ENCODE data around the gene ZC3H10. TPM values are rescaled to one million over a fixed set of nuclear protein-coding genes. Genes with fewer than 3 reads are reported as not detected.
A peak's percentile ranks its signal among the peaks of the same experiment; 100 is the strongest.

ZC3H10 gene
- total RNA-seq, 6 donors from 2014 or later = 2.1 to 22.0 (median 6.4) TPM

- TF ChIP-seq POLR2A (IDR thresholded peaks at IDR 0.05) (no peak), POLR2AphosphoS5 (IDR thresholded peaks at IDR 0.05) (peak; percentile 46 to 70)
- Histone ChIP-seq H3K27ac (peak overlapping the region; percentile 87 to 97 (median 96)), H3K4me1 (peaks cover 32 to 58% (median 40%) of the 10 kb centered on the region in 4 donors), H3K27me3 (no peaks in the 10 kb centered on the region), H3K9me3 (no peaks in the 10 kb centered on the region), H3K36me3 (peaks cover 40 to 61% (median 56%) of the 10 kb centered on the region in 4 donors), H3K4me3 (peak overlapping the region; percentile 59 to 84 (median 64))
- no peak for ATAC-seq (ENCODE audit: low FRiP score in 2 of 2)
- WGBS, 2 donors = 15 to 22% methylated on average over 7 of the region's 7 CpGs
- peak; percentile 39 to 47 for DNase-seq
Observed at GRCh38 chr12:56160193-56160763, 42.2 kb downstream of the ZC3H10 start.

- WGBS, 2 donors = 57 to 72% methylated on average over 10 to 11 of the region's 11 CpGs
- Histone ChIP-seq H3K27me3 (no peaks in the 10 kb centered on the region), H3K27ac (peak overlapping the region; percentile 87 to 97 (median 96)), H3K36me3 (peaks cover 46 to 69% (median 62%) of the 10 kb centered on the region in 4 donors), H3K4me1 (peaks cover 32 to 58% (median 40%) of the 10 kb centered on the region in 4 donors), H3K9me3 (no peaks in the 10 kb centered on the region), H3K4me3 (peak overlapping the region; percentile 59 to 84 (median 64))
- no peak for TF ChIP-seq EP300 (IDR thresholded peaks at IDR 0.05)
- no peak for TF ChIP-seq POLR2AphosphoS5 (IDR thresholded peaks at IDR 0.05)
- TF ChIP-seq, protein P1, sequence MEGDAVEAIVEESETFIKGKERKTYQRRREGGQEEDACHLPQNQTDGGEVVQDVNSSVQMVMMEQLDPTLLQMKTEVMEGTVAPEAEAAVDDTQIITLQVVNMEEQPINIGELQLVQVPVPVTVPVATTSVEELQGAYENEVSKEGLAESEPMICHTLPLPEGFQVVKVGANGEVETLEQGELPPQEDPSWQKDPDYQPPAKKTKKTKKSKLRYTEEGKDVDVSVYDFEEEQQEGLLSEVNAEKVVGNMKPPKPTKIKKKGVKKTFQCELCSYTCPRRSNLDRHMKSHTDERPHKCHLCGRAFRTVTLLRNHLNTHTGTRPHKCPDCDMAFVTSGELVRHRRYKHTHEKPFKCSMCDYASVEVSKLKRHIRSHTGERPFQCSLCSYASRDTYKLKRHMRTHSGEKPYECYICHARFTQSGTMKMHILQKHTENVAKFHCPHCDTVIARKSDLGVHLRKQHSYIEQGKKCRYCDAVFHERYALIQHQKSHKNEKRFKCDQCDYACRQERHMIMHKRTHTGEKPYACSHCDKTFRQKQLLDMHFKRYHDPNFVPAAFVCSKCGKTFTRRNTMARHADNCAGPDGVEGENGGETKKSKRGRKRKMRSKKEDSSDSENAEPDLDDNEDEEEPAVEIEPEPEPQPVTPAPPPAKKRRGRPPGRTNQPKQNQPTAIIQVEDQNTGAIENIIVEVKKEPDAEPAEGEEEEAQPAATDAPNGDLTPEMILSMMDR (IDR thresholded peaks at IDR 0.05) = no peak
- TF ChIP-seq POLR2A (IDR thresholded peaks at IDR 0.05) = no peak
- ATAC-seq (ENCODE audit: low FRiP score in 2 of 2) (no peak), DNase-seq (no peak)
Observed at GRCh38 chr12:56160894-56161689, 43.0 kb downstream of the ZC3H10 start.

GRCh38 chr12:56161690-56162351 lies 43.8 kb downstream of the ZC3H10 start:
- WGBS, 2 donors = 80 to 81% methylated on average over 10 of the region's 10 CpGs
- Histone ChIP-seq H3K4me3 (peak overlapping the region in 1 of 4 donors; percentile 59), H3K36me3 (peaks cover 51 to 76% (median 68%) of the 10 kb centered on the region in 4 donors)

DNA sequence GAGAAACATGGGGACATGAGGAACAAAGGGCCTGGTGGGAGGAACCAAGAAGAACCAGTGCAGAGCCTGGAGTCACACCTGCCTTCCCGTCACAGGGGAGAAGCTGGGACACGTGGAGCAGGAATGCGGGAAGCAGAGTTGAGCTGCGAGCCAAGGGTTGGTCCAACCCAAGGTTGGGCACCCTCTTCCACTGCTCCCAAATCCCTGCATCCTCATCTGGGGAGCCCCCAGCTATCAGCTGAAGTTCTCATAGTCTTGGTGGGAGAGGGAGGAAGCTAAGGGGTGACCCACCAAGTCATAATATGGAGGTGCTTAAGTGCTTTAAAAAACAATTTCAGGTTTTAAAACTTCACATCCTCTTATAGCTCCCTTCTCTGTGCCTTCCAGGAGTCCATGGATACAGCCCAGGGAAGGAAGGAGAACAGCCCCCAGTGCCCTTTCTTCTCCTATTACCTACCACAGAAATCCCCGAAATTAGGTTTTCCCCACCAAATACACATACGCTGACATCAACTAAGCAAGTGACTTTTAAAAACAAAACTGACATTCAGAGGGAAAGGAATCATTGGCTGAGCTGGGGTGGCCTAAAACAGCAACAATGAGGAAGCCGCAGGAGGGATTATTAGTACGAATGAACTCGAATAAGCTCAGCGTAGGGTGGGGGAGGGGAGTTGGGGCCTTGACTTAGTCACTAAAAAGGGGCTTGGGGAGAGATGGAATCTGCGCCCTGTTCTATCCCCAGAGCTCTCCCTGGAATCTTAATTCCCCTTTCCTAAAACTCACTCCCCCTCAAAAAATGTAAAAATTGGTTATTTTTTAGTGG lies 44.6 kb downstream of the ZC3H10 start:
- peak overlapping the region in 2 of 4 donors; percentile 45 to 97 for H3K27ac ChIP-seq
- H3K9me3 ChIP-seq = no peaks in the 10 kb centered on the region
- DNase-seq (no peak), ATAC-seq (ENCODE audit: low FRiP score in 2 of 2) (no peak)
- no peaks in the 10 kb centered on the region for H3K27me3 ChIP-seq
- H3K4me3 ChIP-seq = peak overlapping the region in 1 of 4 donors; percentile 2
- TF ChIP-seq EP300 (IDR thresholded peaks at IDR 0.05) (no peak), POLR2A (IDR thresholded peaks at IDR 0.05) (peak in 1 of 4 donors; percentile 9), POLR2AphosphoS5 (IDR thresholded peaks at IDR 0.05) (peak in 1 of 2 donors; percentile 11)
- H3K4me1 ChIP-seq = peaks cover 26 to 45% (median 33%) of the 10 kb centered on the region in 4 donors
- H3K36me3 ChIP-seq = peaks cover 56 to 85% (median 76%) of the 10 kb centered on the region in 4 donors
- 70% methylated on average over 11 of the region's 11 CpGs for whole genome bisulfite sequencing, 2 donors

More at GRCh38 chr12:56161690-56162351, 43.8 kb downstream of the ZC3H10 start:
- H3K4me1 ChIP-seq = peaks cover 29 to 54% (median 37%) of the 10 kb centered on the region in 4 donors
- TF ChIP-seq EP300 (IDR thresholded peaks at IDR 0.05) = no peak
- no peak for TF ChIP-seq POLR2AphosphoS5 (IDR thresholded peaks at IDR 0.05)
- TF ChIP-seq, protein P1 (IDR thresholded peaks at IDR 0.05) = no peak
- TF ChIP-seq POLR2A (IDR thresholded peaks at IDR 0.05) = no peak
- no peak for DNase-seq
- H3K27ac ChIP-seq = peak overlapping the region; percentile 49 to 97 (median 91)
- ATAC-seq (ENCODE audit: low FRiP score in 2 of 2) = no peak
- no peaks in the 10 kb centered on the region for H3K27me3 ChIP-seq
- H3K9me3 ChIP-seq = no peaks in the 10 kb centered on the region

Measured in upper lobe of left lung (tissue), 6 donors.